Activated T-cell treated with anti-CD3 and anti-CD28 coated beads for 4 hours (primary cell): ENCODE data around the gene MMS19.
"Not testable (repeated sequence)": the region's sequence is repeated elsewhere in the genome, so short reads cannot be mapped to it uniquely, and the experiment has no call there.

ENCODE experiments used
- DNase-seq: peaks from one replicate; pipeline ENCODE4 v3.0.0-alpha.2; 2020

The MMS19 gene

GRCh38 chr10:97528876-97529275 lies 30.7 kb upstream of the MMS19 start:
- DNase-seq: not testable (repeated sequence)

DNA sequence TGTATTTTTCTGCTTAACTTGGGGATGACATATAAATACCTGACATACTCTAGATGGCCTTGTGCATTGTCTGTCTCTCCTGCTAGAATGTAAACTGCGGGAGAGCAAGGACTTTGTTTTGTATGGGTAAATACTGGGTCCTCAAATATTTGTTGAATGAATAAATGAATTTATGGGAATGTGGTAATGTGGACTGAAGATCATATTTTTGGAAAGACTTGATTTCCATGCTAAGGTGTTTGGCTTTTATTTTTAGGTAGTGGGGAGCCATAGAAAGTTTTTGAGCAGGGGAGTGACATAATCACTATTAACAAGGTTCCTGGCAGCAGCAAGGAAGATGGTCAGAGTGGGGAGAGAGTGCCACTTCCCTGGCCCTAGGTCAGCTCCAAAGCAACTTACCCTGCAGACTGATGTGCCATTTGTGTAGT lies 27.5 kb upstream of the MMS19 start:
- no peak for DNase-seq

- DNase-seq: no peak
Observed at GRCh38 chr10:97525086-97525485, 26.9 kb upstream of the MMS19 start.

DNA sequence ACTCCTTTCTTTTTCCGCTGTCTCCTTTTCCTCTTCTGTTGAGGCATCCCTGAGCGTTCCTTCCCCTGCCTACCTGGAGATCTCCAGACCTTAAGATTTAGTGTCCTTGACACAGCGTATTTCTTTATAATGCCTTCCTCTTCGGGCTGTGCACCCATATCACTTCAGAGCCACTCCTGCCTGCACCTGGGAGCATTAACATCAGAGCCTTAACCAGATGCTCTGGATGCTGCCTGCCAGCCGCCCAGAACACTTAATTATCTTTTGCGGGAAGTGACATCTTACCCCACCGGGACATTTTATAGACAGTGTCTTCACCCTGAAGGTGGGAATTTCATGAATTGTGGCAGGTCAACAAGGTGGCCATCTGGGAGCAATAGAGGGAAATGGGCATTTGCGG lies 24.7 kb upstream of the MMS19 start:
- DNase-seq: no peak

DNA sequence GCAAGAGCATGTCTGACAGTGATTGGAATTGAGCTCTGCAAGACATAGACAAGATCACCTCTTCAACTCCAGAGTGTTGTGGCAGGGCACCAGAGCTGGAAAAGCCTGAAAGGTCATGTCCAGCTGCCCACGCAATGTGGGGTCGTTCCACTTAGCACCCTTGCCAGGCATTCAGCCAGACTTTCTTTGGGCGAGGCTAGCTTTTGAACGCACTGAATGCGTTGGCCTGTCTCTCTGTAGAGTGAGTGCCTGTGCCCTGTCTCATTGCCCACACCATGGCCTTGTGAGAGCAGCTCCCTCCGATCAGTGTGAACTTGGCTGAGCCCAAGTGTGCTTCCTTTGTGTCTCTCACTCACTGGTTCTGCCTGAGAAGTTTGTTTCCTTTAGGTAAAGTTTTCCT lies 23.8 kb upstream of the MMS19 start:
- no peak for DNase-seq

DNA sequence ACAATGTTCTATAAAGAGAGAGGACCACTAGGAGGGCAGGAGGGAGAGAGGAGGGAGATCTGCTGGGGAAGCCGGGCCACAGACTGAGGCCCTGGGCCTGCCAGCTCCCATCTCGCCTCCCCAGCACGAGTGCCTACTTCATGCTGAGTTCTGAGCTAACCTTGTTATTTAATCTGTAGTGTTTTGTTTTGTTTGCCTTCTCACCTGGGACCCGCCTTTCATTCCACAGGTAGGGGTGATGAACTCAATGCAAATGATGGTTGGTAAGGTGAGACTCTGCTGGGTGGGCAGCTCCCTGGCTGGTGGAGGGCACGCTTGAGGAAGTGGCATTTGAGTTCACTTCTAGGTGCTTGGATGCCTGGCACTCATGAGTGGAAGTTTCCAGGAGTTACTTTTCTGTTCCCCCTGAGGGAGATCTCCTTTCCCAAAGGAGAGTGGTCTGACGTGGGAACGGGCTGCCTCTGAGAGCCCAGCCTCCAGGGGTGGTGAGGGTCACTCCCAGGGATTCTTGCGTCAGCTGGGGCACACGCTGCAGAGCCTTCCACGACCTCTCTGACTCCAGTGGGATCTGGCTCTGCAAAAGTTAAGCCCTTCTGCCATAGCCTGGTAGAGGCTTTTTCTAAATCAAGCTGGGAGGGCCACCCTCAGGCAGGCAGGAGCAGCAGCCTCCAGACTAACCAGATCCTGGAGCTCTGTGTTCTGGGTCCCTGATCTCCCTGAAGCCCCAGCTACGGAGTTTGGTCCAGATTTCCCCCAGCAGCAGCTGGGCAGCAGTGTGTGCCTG lies 22.9 kb upstream of the MMS19 start:
- DNase-seq: no peak

GRCh38 chr10:97520520-97520919 lies 22.3 kb upstream of the MMS19 start:
- DNase-seq: no peak

DNA sequence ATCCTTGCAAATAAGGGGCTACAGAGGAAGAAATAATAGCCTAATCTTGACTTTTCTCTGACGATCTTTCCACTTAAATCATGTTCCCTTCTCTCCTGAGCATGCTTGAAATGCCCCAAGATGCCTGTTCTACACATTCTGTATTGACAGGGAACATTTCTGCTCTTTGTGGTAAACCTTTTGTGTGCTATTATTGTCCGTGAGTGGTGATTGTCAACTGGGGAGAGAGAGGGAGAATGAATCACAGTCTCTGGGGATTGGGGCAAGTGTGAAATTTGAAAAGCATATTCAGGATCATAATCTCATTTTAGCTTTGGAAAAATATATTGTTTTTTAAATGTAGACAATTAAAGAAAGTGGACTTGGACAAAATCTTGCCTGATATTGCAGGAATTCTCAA lies 21.1 kb upstream of the MMS19 start:
- DNase-seq: no peak

- DNase-seq: no peak
Observed at GRCh38 chr10:97518301-97519043, 20.2 kb upstream of the MMS19 start.

DNA sequence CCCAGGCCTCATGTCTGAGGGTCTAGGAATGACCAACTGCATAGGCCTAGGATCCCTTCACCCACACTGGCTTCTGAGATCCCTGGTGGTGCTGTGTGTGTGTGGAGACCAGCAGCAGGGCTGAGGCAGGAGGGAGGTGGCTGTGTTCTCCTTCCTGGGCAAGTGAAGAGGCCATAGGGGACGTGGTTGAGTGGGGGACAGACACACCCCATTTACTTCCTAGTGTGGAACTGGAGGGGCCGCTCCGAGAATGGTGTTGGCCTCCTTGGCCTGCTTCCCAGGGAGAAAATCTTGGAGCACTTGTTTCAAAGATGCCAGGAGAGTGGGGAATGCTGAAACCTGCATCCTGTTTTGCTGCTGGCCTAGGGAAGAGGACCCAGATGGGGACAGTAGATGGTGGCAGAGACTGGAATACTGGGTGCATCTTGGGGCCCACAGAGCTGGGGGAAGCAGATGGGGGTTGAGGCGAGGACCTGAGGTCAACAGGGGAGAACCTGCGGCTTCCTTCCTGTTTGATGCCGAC lies 19.6 kb upstream of the MMS19 start:
- DNase-seq: no peak

GRCh38 chr10:97517096-97517750 lies 19.0 kb upstream of the MMS19 start:
- no peak for DNase-seq

- DNase-seq: no peak
Observed at GRCh38 chr10:97515271-97515978, 17.2 kb upstream of the MMS19 start.

- DNase-seq: no peak
Observed at GRCh38 chr10:97514344-97514743, 16.1 kb upstream of the MMS19 start.

DNA sequence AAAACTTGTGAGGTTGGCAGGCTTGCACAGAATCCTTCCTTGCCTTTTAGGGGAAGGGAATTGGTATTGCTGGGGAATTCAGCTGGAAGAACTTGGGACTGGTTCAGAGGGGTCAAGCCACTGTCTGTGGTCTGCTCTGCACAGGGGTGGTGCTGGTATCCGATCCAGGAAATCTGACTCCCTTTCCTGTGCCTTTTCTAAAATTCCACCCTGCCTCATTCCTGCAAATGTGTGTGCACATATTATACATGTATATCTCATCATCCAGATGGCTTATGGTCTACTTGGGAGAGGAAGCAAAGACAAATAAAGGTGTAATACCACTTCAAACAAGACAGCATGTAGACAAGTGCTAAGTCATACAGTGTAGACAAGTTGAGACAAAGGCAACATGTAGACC lies 14.8 kb upstream of the MMS19 start:
- no peak for DNase-seq

- DNase-seq: no peak
Observed at GRCh38 chr10:97511711-97512440, 13.7 kb upstream of the MMS19 start.

- no peak for DNase-seq
Observed at GRCh38 chr10:97510686-97511085, 12.5 kb upstream of the MMS19 start.

DNA sequence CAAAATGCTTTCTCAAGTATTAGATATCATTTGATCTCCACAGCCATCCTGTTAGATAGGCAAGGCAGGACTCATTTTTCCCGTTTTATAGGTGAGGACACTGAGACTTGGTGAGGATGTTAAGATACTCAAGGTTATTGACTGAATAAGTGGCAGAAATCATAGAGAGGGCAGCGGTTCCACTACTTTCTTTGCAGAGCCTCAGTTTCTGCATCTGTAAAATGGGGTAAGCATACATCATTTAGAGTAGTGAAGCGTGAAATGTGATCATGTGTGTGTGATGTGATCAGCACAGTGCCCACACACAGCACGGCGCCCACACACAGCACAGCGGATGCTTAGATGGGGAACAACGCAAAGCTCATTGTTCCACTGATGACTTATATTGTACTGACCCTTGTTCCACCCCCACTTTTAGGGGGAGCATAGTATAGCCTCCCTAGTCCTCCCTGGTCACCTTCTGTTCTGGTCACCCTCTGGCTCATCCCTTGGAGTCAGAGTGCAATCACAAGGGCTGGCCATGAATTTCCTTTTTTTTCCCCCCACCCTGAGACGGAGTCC lies 11.0 kb upstream of the MMS19 start:
- DNase-seq: no peak

DNA sequence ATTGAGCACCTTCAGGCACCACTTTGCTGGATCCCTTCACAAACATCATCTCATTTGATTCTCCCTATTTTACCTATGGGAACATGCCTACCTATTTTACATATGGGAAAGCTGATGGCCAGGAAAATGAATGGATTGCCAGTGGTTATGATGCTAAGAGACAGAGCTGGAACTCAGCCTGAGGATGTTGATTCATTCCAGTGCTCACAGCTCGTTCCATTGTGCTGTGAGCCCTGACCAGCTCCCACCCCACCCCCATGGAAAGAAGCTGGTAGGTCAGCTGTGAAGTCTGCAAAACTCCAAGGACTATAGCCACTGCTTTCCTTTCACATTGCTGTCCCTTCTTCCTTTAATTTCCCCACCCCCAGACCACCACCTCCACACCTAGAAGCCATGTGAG lies 10.1 kb upstream of the MMS19 start:
- no peak for DNase-seq

GRCh38 chr10:97506199-97506991 lies 8.2 kb upstream of the MMS19 start:
- DNase-seq: no peak

DNA sequence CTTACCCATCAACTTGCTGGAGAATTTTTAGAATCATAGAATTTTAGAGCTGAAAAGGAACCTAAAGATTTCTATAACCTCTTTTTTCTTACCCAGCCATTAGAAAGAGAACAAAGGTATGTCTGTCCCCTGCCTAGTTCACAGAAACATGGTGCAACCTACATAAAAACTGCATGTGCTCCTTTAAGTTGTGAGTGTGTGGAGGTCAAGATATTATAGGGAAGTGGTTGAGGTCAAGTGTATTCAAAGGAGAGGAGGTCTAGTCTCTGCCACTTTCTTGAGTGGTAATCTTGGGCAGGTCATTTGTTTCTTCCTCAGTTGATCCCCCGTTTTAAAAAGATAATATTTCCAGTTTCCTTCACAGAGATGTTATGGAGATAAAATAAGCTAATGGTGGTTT lies 6.9 kb upstream of the MMS19 start:
- no peak for DNase-seq

- DNase-seq: no peak
Observed at GRCh38 chr10:97503406-97503805, 5.2 kb upstream of the MMS19 start.
